Prostate gland (tissue), 2 donors: Measurements from ENCODE around the gene TAF11L11.

ENCODE experiments used
- POLR2A ChIP-seq: fragments of 450-650 bp; IDR thresholded peaks from one replicate; pipeline ENCODE4 v1.6.1; 2016; ENCODE audit warnings: antibody characterized with exemption, mild to moderate bottlenecking
- POLR2AphosphoS5 ChIP-seq: sonication (generic); formaldehyde crosslinking; IDR thresholded peaks from one replicate; pipeline ENCODE4 v1.6.1; 2017; ENCODE audit warnings: antibody characterized with exemption
- TF ChIP-seq, protein P1 (sequence below), 4 experiments: fragments of 200-600 bp in 2 of 4; fragments of 450-650 bp in 2 of 4; sonication (generic) in 2 of 4; IDR thresholded peaks; 1 replicate in 3 of 4; 2 replicates in 1 of 4; pipeline ENCODE4 v1.5.1; 2016 to 2019; ENCODE audit warnings: antibody characterized with exemption in 4 of 4, mild to moderate bottlenecking in 2 of 4, moderate library complexity in 2 of 4

DNA sequence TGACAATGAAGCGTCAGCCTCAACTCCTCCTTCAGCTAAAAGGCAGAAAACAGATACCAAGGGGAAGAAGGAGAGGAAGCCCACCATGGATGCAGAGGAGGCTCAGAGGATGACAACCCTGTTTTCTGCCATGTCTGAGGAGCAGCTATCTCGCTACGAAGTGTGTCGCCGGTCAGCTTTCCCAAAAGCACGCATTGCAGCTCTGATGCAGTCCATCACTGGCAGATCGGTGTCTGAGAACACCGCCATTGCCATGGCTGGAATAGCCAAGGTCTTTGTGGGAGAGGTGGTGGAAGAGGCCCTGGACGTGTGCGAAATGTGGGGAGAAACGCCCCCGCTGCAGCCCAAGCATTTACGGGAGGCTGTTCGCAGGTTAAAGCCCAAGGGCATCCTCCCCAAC is 968 bp downstream of the TAF11L11 start:
- TF ChIP-seq, protein P1, sequence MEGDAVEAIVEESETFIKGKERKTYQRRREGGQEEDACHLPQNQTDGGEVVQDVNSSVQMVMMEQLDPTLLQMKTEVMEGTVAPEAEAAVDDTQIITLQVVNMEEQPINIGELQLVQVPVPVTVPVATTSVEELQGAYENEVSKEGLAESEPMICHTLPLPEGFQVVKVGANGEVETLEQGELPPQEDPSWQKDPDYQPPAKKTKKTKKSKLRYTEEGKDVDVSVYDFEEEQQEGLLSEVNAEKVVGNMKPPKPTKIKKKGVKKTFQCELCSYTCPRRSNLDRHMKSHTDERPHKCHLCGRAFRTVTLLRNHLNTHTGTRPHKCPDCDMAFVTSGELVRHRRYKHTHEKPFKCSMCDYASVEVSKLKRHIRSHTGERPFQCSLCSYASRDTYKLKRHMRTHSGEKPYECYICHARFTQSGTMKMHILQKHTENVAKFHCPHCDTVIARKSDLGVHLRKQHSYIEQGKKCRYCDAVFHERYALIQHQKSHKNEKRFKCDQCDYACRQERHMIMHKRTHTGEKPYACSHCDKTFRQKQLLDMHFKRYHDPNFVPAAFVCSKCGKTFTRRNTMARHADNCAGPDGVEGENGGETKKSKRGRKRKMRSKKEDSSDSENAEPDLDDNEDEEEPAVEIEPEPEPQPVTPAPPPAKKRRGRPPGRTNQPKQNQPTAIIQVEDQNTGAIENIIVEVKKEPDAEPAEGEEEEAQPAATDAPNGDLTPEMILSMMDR (IDR thresholded peaks at IDR 0.05): no peak
- TF ChIP-seq POLR2AphosphoS5 (no peak), POLR2A (no peak)
